Chondrocyte (in vitro differentiated cells): ENCODE results near the gene UBR4. TPM values are rescaled to one million over a fixed set of nuclear protein-coding genes. Genes with fewer than 3 reads are reported as not detected.

Experiments
- DNase-seq: peaks from one replicate; pipeline ENCODE4 v3.0.0; 2021; ENCODE audit warnings: mixed read lengths, low spot score
- H3K27ac Mint-ChIP-seq: one replicate; pipeline ENCODE4 v1.8.0; 2021; ENCODE audit warnings: mild to moderate bottlenecking, moderate library complexity, mixed read lengths; ENCODE audit not compliant: unreplicated experiment
- H3K27me3 Mint-ChIP-seq: 2 replicates; pipeline ENCODE4 v1.8.0; 2021; ENCODE audit warnings: low read depth, mixed read lengths
- H3K36me3 Mint-ChIP-seq: 2 replicates; pipeline ENCODE4 v1.8.0; 2021; ENCODE audit warnings: low read depth, mixed read lengths
- H3K4me1 Mint-ChIP-seq: 2 replicates; pipeline ENCODE4 v1.8.0; 2021; ENCODE audit warnings: low read depth, mild to moderate bottlenecking, mixed read lengths
- H3K4me3 Mint-ChIP-seq: one replicate; pipeline ENCODE4 v1.8.0; 2021; ENCODE audit warnings: mild to moderate bottlenecking, moderate library complexity, mixed read lengths; ENCODE audit not compliant: unreplicated experiment
- H3K9me3 Mint-ChIP-seq: 2 replicates; pipeline ENCODE4 v1.8.0; 2021; ENCODE audit warnings: low read depth, mixed read lengths
- total RNA-seq: library from RNA; stranded (reverse); gene quantifications from 3 replicates; pipeline ENCODE4 v1.2.1, GENCODE V29; 2021
- TF ChIP-seq, protein P1 (sequence below): fragments of 200-600 bp; sonication (generic); IDR thresholded peaks from 2 replicates; pipeline ENCODE4 v1.5.0; 2021; ENCODE audit warnings: antibody characterized with exemption, mild to moderate bottlenecking, moderate library complexity

Gene UBR4
- total RNA-seq, 1 donor from 2014 or later = 144 TPM

DNA sequence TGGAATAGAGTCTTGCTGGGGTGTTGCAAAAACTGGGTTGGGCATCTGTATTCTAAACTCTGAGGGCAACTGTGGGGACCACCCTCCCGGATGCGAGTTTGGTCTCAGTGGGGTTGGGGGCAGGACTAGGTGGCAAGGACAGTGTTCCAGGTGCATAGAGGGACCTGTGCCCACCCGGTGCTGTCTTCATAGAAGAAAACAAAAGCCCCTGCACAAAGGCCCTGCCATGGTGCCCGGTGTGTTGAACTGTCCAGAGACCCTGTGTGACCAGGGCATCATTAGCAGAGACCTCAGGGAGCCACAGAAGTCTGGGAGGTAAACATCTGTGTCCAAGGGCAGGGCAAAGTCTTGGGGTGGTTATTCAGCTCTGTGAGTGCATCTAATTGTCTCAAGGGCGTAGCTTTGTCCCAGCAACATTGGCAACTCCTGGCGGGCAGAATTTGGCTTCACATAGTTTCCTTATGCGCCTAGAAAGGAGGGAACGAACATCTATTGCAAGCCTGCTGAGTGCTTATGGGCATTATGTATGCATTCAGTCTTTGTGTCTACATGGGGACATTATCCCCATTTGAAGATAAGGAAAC lies 181.4 kb downstream of the UBR4 start:
- peaks cover 2% of the 10 kb centered on the region for H3K36me3 Mint-ChIP-seq
- peaks cover 2% of the 10 kb centered on the region for H3K4me1 Mint-ChIP-seq
- no peak overlapping the region for H3K4me3 Mint-ChIP-seq
- H3K27ac Mint-ChIP-seq = no peak overlapping the region
- DNase-seq = peak; percentile 72
- H3K27me3 Mint-ChIP-seq = peaks cover 2% of the 10 kb centered on the region
- TF ChIP-seq, protein P1, sequence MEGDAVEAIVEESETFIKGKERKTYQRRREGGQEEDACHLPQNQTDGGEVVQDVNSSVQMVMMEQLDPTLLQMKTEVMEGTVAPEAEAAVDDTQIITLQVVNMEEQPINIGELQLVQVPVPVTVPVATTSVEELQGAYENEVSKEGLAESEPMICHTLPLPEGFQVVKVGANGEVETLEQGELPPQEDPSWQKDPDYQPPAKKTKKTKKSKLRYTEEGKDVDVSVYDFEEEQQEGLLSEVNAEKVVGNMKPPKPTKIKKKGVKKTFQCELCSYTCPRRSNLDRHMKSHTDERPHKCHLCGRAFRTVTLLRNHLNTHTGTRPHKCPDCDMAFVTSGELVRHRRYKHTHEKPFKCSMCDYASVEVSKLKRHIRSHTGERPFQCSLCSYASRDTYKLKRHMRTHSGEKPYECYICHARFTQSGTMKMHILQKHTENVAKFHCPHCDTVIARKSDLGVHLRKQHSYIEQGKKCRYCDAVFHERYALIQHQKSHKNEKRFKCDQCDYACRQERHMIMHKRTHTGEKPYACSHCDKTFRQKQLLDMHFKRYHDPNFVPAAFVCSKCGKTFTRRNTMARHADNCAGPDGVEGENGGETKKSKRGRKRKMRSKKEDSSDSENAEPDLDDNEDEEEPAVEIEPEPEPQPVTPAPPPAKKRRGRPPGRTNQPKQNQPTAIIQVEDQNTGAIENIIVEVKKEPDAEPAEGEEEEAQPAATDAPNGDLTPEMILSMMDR = no peak
- peaks cover 15% of the 10 kb centered on the region for H3K9me3 Mint-ChIP-seq

DNA sequence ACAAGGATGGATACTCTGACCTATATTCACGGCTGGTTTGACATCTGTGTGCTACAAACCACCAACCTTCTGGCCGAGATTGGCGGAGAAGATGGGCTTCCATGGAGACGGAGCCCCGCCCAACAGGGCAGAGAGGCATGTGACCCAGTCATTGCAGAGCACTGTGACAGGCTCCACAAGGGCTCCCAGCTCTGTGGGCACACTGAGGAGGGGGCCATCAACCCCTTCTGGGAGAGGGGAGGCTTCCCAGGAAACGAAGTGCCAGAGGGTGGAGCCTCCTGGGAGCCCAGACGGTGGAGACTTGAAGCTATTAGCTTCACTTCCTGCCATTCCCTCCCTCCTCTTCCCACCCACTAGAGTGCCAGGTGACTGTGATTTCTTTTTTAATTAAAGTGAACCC lies 182.0 kb downstream of the UBR4 start:
- peak; percentile 59 for DNase-seq

More for the DNA sequence above, 182.0 kb downstream of the UBR4 start:
- H3K4me3 Mint-ChIP-seq = no peak overlapping the region
- H3K36me3 Mint-ChIP-seq = peaks cover 2% of the 10 kb centered on the region
- no peaks in the 10 kb centered on the region for H3K4me1 Mint-ChIP-seq
- H3K9me3 Mint-ChIP-seq = peaks cover 18% of the 10 kb centered on the region
- TF ChIP-seq, protein P1 = no peak
- no peak overlapping the region for H3K27ac Mint-ChIP-seq
- H3K27me3 Mint-ChIP-seq = no peaks in the 10 kb centered on the region

Other genes with a start within 250 kb of the UBR4 start
- 51.9 to 55.6 TPM (median 55.2 TPM) in 3 replicates for gene EMC1, start 41.3 kb upstream of the UBR4 start, total RNA-seq
- gene MRTO4, start 41.5 kb upstream of the UBR4 start, total RNA-seq = 16.2 to 20.4 TPM (median 17.7 TPM) in 3 replicates
- 0.45 to 1.5 TPM (median 0.51 TPM) in 3 replicates for gene AKR7A3, start 78.5 kb upstream of the UBR4 start, total RNA-seq
- 46.6 to 48.9 TPM (median 47.1 TPM) in 3 replicates for gene AKR7A2, start 101.9 kb upstream of the UBR4 start, total RNA-seq
- gene SLC66A1, start 102.1 kb upstream of the UBR4 start, total RNA-seq = 15.7 to 20.1 TPM (median 18.8 TPM) in 3 replicates